Left ventricle myocardium inferior (tissue), 1 donor: ENCODE results near the gene CHRM1. TPM values are rescaled to one million over a fixed set of nuclear protein-coding genes. Genes with fewer than 3 reads are reported as not detected.

Source experiments
- DNase-seq: peaks from one replicate; pipeline ENCODE4 v3.0.0-alpha.2; 2020
- H3K27ac ChIP-seq: fragments of 200-600 bp; replicated peaks from 2 replicates; pipeline ENCODE4 v1.8.0; 2021
- H3K27me3 ChIP-seq: fragments of 200-600 bp; 2 replicates; pipeline ENCODE4 v1.8.0; 2021; ENCODE audit warnings: low read depth
- H3K36me3 ChIP-seq: fragments of 200-600 bp; 2 replicates; pipeline ENCODE4 v1.8.0; 2021
- H3K4me1 ChIP-seq: fragments of 200-600 bp; 2 replicates; pipeline ENCODE4 v1.8.0; 2021
- H3K4me3 ChIP-seq: fragments of 200-600 bp; 2 replicates; pipeline ENCODE4 v1.8.0; 2021; ENCODE audit warnings: mild to moderate bottlenecking, moderate library complexity
- H3K9me3 ChIP-seq: fragments of 200-600 bp; replicated peaks from 2 replicates; pipeline ENCODE4 v1.8.0; 2021
- CTCF ChIP-seq: fragments of 200-600 bp; IDR thresholded peaks from 2 replicates; pipeline ENCODE4 v1.8.0; 2021; ENCODE audit warnings: antibody characterized with exemption, mild to moderate bottlenecking, borderline replicate concordance
- intact Hi-C: fragments of 100-400 bp; cut with micrococcal nuclease; formaldehyde crosslinking; loops from one replicate; pipeline ENCODE4 v1.11.0; 2022
- total RNA-seq: library from RNA; stranded (reverse); fragmentation: NEBNext Ultra II Directional; extraction: Animal tissue kit (Norgen Biotek cat#: 25700); gene quantifications from one replicate; pipeline ENCODE4 v1.2.1, GENCODE V29; 2021
- donor health status: DM: no; HTN: yes; CAD: no; lungs with severe emphysema.

The CHRM1 gene
- total RNA-seq, 1 donor from 2014 or later = not detected

DNA sequence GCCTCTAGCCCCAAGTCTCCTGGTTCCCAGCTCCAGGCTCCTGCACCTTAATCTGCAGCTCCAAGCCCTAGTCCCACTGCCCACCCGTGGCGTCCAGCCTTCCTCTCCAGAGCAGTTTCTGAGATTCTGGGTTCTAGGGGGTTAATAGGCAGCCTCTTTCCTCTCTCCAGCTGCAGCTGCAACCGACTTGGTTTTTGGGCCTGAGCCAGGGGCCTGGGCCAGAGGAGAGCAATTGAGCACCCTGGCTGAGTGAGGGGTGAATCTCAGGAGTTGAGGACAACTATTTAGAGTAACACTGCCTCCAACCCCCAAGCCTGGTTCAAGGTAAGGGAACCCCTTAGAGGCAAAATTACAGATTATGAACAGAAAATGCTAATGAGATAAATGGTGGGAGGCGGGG lies 9.0 kb upstream of the CHRM1 start:
- Histone ChIP-seq H3K4me1 (peaks cover 26% of the 10 kb centered on the region), H3K27ac (no peak overlapping the region), H3K4me3 (no peak overlapping the region), H3K36me3 (no peaks in the 10 kb centered on the region), H3K9me3 (no peaks in the 10 kb centered on the region), H3K27me3 (peaks cover 40% of the 10 kb centered on the region)
- DNase-seq = no peak
- intact Hi-C loops = no loop called here
- no peak for TF ChIP-seq CTCF

- H3K27ac ChIP-seq = no peak overlapping the region
- TF ChIP-seq CTCF = no peak
- H3K9me3 ChIP-seq = no peaks in the 10 kb centered on the region
- H3K36me3 ChIP-seq = no peaks in the 10 kb centered on the region
- no peak for DNase-seq
- no peak overlapping the region for H3K4me3 ChIP-seq
- H3K4me1 ChIP-seq = peaks cover 38% of the 10 kb centered on the region
- peaks cover 61% of the 10 kb centered on the region for H3K27me3 ChIP-seq
- intact Hi-C loops = no loop called here
These were observed 6.8 kb upstream of the CHRM1 start for GRCh38 chr11:62928011-62928410.

GRCh38 chr11:62926680-62927455 lies 5.7 kb upstream of the CHRM1 start:
- Histone ChIP-seq H3K27me3 (peaks cover 73% of the 10 kb centered on the region), H3K4me3 (peak overlapping the region; percentile 62), H3K4me1 (peaks cover 43% of the 10 kb centered on the region), H3K36me3 (no peaks in the 10 kb centered on the region), H3K27ac (peak overlapping the region; percentile 56), H3K9me3 (no peaks in the 10 kb centered on the region)
- no peak for DNase-seq
- intact Hi-C loops = no loop called here
- no peak for TF ChIP-seq CTCF

DNA sequence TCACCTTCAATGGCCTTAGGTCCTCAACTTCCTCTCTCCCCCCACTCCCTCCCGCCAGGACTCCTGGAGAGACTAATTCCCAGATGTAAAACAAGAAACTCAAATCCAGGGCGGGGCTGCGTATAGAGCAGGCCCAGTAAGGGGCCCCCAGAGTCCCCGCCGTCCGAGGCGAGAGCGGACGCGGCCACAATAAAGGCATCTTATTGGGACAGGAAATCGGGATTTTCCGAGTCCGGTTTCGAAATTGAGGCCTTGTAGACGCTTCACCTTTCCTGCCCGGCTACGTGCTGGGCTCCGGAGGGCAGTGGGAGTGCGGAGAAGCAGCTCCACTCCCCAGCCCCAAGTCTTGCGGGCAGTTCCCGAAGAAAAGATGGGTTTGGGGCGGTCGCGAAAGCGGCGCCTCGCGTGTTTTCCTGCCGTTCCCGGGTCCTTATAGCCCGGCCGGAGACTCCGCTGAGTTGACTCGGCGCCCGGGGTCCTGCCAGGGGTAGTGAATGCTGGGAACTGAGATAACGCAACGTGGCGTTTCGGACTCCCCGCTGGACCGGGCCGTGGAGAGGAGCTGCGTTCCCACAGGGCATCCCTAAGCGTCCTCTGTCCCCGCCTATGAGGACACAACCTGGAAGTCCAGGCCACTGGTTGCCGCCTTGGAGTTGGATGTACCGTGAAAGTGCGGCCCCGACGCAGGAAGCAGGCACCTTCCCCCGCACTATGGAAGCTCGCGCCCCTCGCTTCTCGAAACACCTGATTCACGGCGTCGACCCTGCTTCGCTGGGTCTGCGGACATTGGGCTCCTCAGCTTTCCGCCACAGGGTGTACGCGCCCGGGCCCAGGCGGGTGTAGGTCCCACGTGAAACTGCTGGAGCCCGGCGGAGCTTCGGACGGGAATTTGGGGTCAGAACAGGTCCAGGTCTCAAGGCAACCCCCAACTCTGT lies 4.8 kb upstream of the CHRM1 start:
- Histone ChIP-seq H3K9me3 (no peaks in the 10 kb centered on the region), H3K4me3 (peak overlapping the region; percentile 62), H3K27ac (peak overlapping the region; percentile 56), H3K27me3 (peaks cover 81% of the 10 kb centered on the region), H3K36me3 (no peaks in the 10 kb centered on the region), H3K4me1 (peaks cover 52% of the 10 kb centered on the region)
- TF ChIP-seq CTCF = no peak
- no peak for DNase-seq
- intact Hi-C loops = no loop called here

DNA sequence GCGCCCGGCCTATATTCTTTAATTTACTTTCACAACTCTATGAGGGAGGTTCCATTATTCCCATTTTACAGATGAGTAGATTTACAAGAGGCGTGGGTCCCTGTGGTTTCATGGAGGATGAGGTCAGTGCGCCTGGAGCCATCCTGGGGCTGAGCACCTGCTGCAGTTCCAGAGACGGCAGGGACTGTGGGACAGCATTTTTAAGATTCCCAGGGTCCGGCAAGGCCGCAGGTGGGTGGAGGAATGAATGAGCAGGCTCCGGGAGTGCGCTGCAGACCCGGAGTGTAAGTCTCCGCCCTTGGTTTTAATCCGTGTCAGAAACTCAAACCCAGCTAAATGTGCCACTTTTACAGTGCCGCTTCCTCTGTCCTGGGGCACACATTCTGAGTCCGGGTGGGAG lies 4.1 kb upstream of the CHRM1 start:
- Histone ChIP-seq H3K9me3 (no peaks in the 10 kb centered on the region), H3K27ac (no peak overlapping the region), H3K27me3 (peaks cover 87% of the 10 kb centered on the region), H3K36me3 (no peaks in the 10 kb centered on the region), H3K4me1 (peaks cover 52% of the 10 kb centered on the region), H3K4me3 (peak overlapping the region; percentile 62)
- intact Hi-C loops = no loop called here
- DNase-seq = no peak
- no peak for TF ChIP-seq CTCF
